Right renal pelvis (tissue), 4 donors: Measurements from ENCODE around the gene PPARGC1A. TPM values are rescaled to one million over a fixed set of nuclear protein-coding genes. Genes with fewer than 3 reads are reported as not detected.

ENCODE experiments used
- DNase-seq, 4 donors: peaks; one replicate each; pipeline ENCODE4 v3.0.0-alpha.2; 2013; ENCODE audit warnings: low read depth in 4 of 4, low spot score in 3 of 4, missing footprints in 1 of 4
- polyA plus RNA-seq, 4 donors: library from polyadenylated mRNA; unstranded; fragments of 120-200 nt; gene quantifications; one replicate each; pipeline ENCODE4 v1.2.1, GENCODE V29; 2013; ENCODE audit not compliant: insufficient read length in 4 of 4

Gene PPARGC1A
- polyA plus RNA-seq, 4 donors, result 25.0 to 35.5 (median 34.2) TPM

GRCh38 chr4:23884261-23884660 lies 5.6 kb downstream of the PPARGC1A start:
- no peak for DNase-seq

GRCh38 chr4:23882976-23883531 lies 6.8 kb downstream of the PPARGC1A start:
- DNase-seq, result no peak

- no peak for DNase-seq
These were observed 8.0 kb downstream of the PPARGC1A start for GRCh38 chr4:23881674-23882337.

- no peak for DNase-seq
These were observed 8.8 kb downstream of the PPARGC1A start for GRCh38 chr4:23881052-23881501.

- no peak for DNase-seq
These were observed 10.7 kb downstream of the PPARGC1A start for GRCh38 chr4:23878912-23879732.

GRCh38 chr4:23878246-23878891 lies 11.5 kb downstream of the PPARGC1A start:
- DNase-seq, result no peak

- no peak for DNase-seq
These were observed 12.1 kb downstream of the PPARGC1A start for GRCh38 chr4:23877758-23878229.

- DNase-seq, result no peak
These were observed 13.3 kb downstream of the PPARGC1A start for GRCh38 chr4:23876418-23877089.

GRCh38 chr4:23875317-23875716 lies 14.5 kb downstream of the PPARGC1A start:
- no peak for DNase-seq

GRCh38 chr4:23874536-23874901 lies 15.3 kb downstream of the PPARGC1A start:
- DNase-seq, result no peak

GRCh38 chr4:23873717-23874535 lies 15.9 kb downstream of the PPARGC1A start:
- DNase-seq, result no peak

- no peak for DNase-seq
These were observed 18.4 kb downstream of the PPARGC1A start for GRCh38 chr4:23871426-23871825.

- no peak for DNase-seq
These were observed 23.3 kb downstream of the PPARGC1A start for GRCh38 chr4:23866450-23867075.

GRCh38 chr4:23861897-23862296 lies 27.9 kb downstream of the PPARGC1A start:
- no peak for DNase-seq

GRCh38 chr4:23860919-23861318 lies 28.9 kb downstream of the PPARGC1A start:
- DNase-seq, result no peak

GRCh38 chr4:23857367-23857959 lies 32.4 kb downstream of the PPARGC1A start:
- no peak for DNase-seq

GRCh38 chr4:23856630-23857029 lies 33.2 kb downstream of the PPARGC1A start:
- no peak for DNase-seq

- no peak for DNase-seq
These were observed 33.8 kb downstream of the PPARGC1A start for GRCh38 chr4:23855912-23856605.
